GM21390 (cell line): ENCODE data around the gene KIAA1671.

Source experiments
- ATAC-seq: cut with Tn5 transposase; IDR thresholded peaks from one replicate; pipeline ENCODE4 v1.9.1; 2021; ENCODE audit not compliant: unreplicated experiment

The KIAA1671 gene

DNA sequence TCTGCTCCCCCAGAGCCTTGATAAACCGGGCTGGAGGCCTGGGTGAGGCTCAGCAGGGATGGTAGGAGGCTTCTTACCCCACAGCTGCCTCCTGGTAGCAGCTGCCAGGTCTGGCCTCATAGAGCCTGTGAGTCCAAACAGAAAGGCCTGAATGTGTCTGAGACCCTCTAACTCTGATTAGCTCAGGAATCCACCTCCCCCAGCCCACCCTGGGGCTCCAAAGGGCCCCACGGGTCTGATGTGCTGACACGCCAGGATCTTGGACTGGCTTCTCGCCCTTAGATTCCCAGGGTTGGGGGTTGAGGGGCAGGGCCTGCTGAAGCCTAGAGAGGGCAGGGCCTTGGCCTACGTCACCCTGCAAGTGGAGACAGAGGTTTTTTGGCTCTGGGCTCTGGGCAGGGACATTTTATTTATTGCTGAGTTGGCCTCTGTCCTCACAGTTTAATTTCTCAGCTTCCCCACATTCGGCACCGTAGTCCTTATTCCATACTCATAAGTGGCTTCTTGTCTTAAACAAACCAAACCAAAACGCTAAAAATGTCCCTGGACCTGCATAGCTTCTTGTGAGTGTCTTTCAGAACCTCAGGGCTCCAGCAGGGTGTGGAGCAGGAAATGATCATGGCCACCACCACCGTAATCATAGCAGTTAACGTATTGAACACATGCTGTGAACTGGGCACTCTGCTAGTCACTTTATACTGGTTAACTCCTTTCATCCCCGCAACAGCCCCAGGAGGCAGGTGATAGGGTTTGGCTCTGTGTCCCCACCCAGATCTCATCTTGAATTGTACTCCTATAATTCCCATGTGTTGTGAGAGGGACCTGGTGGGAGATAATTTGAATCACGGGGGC, 25.1 kb downstream of the KIAA1671 start:
- ATAC-seq, result no peak

DNA sequence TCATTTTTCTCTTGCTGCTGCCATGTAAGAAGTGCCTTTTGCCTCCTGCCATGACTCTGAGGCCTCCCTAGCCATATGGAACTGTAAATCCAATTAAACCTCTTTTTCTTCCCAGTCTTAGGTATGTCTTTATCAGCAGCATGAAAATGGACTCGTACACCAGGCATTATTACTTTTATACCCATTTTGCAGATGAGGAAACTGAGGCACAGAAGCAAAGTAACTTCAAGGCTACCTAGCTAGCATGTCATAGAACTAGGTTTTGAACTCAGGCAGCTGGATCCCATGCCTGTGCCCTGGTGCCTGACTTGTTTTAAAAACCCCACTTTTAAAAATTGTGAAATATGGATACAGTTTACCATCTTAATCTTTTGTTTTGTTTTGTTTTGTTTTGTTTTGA, 25.8 kb downstream of the KIAA1671 start:
- ATAC-seq, result no peak

DNA sequence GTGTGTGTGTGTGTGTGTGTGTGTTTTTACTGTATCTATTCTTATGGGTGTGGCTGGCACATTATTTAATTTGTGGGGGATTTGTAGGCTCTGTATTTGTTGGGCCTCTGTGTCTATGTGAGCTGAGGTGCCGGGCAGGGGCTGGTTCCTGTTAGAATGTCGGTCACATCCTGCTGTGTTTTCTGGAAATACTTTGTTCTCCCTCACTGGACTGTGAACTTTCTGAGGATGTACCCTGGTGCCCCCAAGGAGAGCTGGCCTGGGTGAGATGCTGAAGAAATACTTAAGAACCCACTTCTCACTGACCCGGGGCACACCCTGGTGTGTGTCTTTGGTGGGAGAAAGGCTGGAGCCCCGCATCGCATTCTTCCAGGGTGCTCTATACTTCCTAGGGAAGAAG, 28.6 kb downstream of the KIAA1671 start:
- no peak for ATAC-seq

DNA sequence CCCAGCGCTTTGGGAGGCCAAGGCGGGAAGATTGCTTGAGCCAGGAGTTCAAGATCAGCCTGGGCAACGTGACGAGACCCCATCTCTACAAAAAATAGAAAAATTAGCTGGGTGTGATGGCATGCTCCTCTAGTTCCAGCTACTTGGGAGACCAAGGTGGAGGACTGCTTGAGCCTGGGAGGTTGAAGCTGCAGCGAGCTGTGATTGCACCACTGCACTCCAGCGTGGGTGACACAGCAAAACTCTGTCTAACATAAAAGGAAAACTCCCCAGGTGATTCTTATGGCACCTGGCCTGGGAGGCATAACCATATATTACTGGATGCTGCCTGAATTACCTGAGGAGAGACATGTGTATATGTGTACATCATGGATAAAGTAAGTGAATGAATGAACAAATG, 29.1 kb downstream of the KIAA1671 start:
- no peak for ATAC-seq

DNA sequence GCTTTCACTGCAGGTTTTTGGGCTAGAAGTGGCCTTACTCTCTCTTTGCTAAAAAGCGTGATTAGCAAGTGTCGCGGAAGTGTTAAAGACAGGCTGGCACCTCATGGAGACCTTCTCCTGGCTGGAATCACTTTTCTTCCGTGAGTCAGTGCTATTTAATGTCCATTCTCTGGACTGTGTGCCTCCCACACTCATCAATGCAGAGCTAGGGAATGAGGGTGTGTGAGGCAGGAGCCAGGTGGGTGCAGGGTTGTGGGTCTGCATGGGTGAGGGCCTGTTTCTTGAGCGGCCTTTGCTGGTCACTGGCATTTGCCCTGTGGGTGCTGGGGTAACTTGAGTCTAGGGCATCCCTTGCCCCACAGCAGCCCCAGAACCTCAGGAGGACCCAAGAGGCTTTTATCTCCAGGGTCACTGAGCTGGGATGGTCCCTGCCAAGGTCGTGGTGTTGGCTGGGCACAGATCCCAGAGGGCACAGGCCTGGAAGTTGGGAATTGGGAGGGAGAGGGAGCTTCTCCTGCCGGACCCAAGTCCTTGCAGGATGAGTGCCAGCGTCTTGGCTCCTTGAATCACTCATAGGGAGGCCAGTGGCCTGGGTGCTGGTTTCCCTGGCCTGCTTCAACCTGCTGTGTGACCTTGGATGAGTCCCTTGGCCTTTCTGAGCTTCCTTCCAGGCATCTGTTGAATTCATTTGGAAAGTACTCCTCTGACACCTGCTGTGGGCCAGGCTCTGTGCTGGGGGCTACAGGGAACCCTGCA, 30.0 kb downstream of the KIAA1671 start:
- no peak for ATAC-seq

DNA sequence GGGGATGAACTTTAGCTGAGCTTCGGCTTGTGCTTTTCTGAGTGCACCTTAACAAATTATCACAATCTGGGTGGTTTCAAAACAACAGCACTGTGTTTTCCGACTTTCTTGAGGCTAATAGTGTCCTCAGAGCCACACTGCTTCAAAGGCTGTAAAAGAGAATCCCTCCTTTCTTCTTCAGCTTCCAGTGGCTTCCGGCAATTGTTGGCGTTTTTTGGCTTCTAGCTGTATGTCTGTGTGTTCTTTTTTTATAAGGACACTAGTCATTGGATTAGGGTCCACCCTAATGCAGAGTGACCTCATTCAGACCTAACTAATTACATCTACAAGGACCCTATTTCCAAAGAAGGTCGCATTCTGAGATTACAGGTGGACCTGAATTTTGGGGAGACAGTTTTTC, 30.6 kb downstream of the KIAA1671 start:
- no peak for ATAC-seq

DNA sequence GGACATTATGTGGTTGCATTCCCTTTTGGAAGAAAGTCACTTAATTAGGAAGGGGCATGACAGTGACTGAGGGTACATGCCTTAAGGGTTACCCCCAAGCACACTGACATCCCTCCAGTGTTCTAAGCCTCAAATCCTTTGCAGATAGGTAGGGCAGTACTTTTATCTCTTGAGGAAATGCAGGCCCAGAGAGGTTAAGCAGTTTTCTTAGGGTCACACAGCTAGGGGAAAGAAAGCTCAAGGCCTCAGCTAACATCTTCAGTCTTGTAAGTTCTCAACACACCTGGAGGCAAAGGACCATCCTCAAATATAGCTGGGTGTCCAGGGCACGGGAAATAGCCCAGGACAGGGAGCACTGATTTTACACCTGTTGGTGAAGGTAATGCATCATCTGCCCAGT, 31.6 kb downstream of the KIAA1671 start:
- no peak for ATAC-seq

DNA sequence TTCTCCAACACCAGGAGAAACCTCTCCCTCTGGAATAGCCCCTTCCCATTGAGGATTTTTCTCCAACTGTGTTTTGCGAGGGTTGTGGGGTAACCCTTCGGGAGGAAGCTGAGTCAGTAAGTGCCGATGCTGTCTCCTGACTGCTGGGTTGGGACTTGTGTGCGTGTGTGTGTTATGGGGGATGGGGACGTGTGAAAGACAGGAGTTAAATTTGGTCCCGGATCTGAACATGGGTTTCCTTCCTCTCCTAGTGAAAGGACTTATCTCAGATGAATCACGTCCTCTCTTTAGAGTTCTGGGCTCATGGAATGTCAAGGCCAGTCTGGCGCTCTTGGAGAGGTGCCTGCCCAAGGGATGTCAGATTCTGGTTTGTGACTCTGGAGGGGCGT, 33.3 kb downstream of the KIAA1671 start:
- ATAC-seq, result no peak

DNA sequence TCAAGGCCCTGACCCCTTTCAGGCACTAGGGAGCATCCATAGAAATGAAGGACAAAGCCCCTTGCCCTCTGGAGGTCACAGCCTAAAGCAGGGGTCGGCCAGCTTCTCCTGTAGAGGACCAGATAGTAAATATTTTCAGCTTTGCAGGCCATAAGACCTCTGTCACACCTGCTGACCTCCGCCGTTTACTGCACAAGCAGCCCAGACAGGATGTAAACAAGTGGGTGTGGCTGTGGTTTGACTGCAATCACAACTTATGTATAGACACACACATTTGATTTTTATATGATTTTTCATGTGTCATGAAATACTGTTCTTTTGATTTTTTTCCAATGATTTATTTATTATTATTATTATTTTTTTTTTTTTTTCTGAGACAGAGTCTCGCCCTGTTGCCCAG, 34.3 kb downstream of the KIAA1671 start:
- ATAC-seq, result no peak

DNA sequence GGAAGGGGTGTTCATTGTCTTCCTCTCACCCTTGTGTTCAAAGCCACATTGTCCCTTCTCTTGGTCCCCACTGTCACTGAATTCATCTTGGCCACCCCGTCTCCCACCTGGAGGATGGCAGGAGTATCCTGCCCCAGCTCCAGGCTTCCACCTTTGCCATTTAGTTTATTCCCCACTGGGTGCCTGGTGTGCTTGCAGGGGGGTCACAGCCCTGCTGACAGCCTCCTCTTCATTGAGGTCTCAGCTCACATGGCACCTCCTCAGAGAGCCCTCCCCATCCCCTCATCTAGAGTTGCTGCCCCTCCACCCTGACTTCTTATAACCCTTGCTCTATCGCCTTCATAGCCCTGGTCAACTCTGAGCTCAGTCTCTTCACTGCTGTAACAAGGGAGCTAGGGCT, 36.6 kb downstream of the KIAA1671 start:
- no peak for ATAC-seq

DNA sequence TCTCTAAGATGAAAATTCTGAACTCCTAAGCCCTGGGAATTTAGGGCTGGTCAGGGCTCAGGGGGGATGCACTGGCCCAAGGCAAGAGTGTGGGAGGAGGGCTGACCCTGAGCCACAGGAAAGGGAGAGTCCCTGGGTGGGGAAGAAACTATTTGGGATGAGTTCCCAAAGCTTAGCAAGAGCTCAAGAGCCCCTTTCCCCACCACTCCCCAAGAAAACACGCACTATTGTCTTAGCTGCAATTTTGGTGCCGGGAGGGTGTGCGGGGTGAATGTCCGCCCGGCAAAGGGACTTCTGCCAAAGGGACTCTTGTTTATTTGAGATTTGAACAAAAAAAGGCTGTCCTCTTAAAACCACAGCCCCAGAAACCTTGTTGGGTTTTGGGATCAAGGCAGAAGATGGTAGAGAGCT, 37.0 kb downstream of the KIAA1671 start:
- no peak for ATAC-seq

DNA sequence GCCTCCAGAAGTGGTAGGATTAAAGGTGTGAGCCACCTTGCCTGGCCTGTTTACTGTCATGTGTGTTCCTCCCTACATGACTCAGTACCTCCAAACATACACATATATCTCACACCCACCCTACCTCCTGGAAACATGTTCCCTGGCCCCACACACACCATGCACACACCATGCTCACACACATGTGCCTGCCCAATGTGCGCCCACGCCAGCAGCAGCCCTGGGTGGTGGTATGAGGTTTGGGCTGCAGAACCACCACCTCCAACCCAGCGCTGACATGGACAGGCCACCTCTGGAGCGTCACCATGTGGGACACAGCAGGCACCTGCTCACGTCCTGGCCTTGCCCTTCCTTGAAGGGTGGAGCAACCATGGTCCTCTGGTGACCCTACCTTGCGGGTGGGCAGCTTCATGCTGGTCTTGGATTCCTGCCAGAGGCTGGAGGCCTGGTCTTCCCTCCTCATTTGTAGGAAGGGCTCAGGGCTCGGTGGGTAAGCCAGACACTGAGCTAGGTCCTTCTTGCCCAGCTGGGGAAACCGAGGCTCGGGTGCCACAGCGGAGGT, 37.9 kb downstream of the KIAA1671 start:
- no peak for ATAC-seq

DNA sequence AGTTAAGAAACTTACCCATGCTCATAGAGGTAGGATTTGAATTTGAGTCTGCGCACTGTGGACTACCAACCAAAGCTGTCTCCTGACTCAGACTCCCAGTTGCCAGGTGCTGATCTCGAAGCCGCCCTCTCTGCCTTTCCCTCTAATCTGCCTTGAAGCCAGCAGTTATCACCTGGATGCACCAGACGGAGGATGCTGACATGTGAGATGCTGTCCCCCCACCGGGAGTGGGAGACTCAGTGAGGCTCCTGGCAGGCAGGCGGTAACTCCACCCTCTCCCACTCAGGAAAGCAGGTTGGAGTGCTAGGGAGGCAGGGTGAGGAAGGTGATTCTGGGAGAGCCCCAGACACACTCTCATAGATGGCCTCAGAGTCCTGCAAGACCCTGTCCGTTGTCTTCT, 40.4 kb downstream of the KIAA1671 start:
- no peak for ATAC-seq

DNA sequence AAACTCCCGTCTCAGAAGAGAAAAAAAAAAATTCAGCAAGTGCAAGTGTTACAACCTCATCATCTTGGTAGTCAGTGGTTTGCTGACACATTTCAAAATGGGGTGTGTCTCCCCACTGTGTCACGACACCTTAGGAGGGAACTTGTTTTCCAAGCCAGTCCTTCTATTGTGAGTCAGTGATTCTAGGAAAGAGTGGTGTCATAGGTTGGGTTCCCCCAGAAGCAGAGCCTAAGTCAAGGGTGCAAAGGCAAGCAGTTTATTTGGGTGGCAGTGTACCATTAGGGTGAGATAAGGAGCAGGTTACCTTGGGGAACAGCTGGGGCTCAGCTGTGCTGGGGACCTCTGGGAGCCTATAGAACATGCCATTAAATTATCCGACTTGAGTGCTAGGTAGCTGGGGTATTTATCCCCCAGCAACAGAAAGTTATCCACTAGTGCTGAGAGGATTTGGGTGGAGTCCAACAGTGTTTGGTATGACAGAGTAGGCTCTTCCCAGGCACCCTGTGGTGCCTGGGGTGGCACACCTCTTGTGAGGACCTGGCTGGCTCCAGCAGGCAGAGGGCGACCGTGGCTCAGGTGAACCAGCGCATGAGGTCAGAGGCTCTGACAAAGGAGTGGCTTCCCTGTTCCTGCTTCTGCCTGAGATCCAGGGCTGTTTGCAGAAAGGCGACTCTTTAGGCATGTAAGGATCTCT, 41.7 kb downstream of the KIAA1671 start:
- ATAC-seq, result no peak

DNA sequence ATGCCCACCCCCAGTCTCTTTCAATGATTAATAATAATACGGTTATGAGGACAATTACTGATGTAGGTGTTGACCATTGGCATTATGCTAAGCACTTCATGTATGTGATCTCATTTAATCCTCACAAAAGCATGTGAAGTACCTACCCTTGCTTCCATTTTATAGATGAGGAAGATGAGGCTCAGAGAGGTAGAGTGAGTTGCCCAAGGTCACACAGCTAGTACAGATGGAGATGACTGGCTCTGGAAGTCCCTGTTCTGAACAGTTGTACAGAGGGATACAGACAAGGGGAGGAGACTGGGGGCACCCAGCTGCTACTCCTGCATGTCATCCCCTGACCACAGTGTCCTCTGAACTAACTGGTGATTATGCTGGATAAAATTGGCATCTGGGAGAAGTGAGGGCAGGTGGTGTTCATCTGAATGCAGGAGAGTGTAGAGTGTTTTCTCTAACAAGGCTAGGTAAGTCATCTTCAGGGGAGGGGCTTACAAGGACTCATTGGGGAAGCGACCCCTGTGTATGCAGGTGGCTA, 43.2 kb downstream of the KIAA1671 start:
- ATAC-seq, result no peak

DNA sequence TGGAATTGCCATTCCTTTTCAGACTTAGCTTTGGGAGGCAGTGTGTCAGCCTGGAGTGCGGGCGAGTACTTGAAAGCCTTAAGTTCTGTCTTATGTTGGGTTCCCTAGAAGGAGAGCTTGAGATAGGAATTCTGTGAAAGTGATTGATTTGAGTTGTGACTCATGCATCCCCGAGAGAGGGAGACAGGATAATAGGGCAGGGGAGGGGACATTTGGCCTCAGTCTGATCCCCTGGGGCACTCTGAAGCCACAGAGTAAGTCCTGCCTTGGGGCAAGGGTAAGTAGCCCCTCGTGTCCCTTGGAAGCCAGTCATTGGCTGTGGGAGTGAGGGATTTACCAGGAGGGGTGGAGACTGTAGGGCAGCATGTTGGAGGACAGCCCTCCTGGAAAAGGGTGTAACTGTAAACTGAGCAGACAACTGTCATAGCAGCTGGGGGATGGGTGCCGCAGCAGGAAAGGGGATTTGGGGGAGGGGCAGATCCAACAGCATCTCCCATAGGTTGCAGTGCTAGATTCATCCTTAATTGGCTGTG, 44.0 kb downstream of the KIAA1671 start:
- no peak for ATAC-seq

DNA sequence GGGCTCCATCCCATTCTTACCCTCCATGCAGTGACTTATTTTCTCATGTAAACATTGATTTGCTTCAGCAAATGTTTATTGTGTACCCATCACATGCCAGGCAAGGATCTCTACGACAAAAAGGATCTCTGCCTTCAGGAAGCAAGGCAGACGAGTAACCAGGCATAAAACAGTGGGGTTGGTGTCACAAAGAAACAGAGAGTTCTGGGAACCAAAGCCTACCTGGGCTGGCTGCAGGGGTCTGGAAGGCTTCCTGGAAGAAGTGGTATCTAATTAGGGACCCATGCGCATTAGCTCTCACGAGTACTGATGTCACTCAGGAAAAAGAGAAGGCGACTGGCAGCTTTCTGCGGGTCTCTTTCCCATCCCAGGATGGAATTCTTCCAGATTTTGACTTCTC, 44.5 kb downstream of the KIAA1671 start:
- ATAC-seq, result no peak

DNA sequence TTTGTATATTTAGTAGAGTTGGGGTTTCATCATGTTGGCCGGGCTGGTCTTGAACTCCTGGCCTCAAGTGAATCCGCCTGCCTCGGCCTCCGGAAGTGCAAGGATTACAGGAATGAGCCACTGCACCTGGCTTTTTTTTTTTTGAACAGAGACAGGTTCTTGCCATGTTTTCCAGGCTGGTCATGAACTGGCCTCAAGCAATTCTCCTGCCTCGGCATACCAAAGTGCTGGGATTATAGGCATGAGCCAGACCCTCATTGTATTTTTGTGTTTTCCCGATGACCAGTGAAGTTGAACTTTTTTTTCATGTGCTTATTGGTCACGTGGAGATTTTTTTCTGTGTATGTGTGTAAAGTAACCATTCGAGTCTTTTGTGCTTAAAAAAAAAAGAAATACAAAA, 48.2 kb downstream of the KIAA1671 start:
- ATAC-seq, result no peak

DNA sequence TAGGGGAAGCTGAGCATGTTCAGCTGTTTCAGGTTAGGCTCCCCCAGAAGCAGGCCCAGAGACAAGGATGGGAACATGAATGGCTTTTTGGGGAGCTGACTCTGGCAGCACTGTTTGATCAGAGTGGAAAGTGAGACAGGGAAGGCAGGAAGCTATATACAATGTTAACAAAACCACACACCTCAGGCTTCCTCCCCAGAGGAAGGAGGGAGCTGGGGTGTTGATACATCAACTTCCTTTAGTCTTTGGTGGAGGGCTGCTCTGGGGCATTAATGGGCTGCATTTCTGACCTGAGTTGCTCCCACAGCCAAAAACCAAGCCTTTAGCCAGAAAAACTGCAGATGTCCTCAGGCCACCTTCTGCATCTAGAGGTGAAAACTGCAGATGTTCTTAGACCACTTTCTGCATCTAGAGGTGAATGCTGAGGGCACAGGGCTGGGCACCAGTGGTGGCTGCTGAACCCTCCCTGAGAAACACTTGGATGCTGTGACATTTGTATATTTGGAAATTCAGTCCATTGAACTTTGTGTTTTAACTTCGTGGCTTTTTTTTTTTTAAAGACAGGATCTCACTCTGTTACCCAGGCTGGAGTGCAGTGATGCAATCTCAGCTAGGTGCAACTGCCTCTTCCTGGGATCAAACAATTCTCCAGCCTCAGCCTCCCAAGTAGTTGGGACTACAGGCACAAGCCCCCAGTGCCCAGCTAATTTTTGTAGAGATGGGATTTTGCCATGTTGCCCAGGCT, 49.9 kb downstream of the KIAA1671 start:
- no peak for ATAC-seq

DNA sequence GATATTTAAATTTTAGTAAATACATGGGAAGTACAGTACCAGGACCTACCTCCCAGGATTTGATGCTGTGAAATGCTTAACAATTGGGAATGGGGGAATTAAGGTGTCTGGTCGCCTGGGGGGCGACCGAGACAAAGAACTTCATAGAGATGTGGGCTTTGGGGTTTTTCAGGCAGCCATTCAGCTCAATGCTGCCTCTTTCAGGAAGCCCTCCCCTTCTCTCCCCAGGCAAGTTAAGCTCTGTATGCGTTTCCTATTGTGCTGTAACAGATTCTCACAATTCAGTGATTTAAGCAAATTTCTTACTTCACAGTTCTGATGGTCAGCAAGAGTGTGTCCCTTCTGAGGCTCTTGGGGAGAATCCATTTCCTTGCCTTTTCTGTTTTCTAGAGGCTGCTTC, 53.8 kb downstream of the KIAA1671 start:
- ATAC-seq, result no peak
